Gastrocnemius medialis (tissue), 4 donors: ENCODE data around the gene ZSCAN10. TPM values are rescaled to one million over a fixed set of nuclear protein-coding genes. Genes with fewer than 3 reads are reported as not detected.

Source experiments
- ATAC-seq, 2 donors: fragments of 150-250 bp; one replicate each; pipeline ENCODE4 v1.9.1; 2016
- DNase-seq, 2 donors: peaks; one replicate each; pipeline ENCODE4 v3.0.0-alpha.2; 2019
- H3K27ac ChIP-seq, 4 donors: fragments of 200-600 bp; sonication (generic); 1 replicate in 1 of 4; 2 replicates in 3 of 4; pipeline ENCODE4 v1.5.1; 2016 to 2018; ENCODE audit warnings: mild to moderate bottlenecking in 2 of 4, moderate library complexity in 1 of 4
- H3K27me3 ChIP-seq, 3 donors: fragments of 200-600 bp; sonication (generic) in 2 of 3; 1 replicate in 1 of 3; 2 replicates in 2 of 3; pipeline versions ENCODE4 v1.5.1 to v1.6.0; 2016 to 2019; ENCODE audit warnings: mild to moderate bottlenecking in 1 of 3, moderate library complexity in 1 of 3
- H3K36me3 ChIP-seq, 2 donors: fragments of 200-600 bp; sonication (generic) in 1 of 2; one replicate each; pipeline ENCODE4 v1.5.1; 2017 to 2018
- H3K4me1 ChIP-seq, 2 donors: fragments of 200-600 bp; sonication (generic) in 1 of 2; one replicate each; pipeline ENCODE4 v1.5.1; 2016 to 2017; ENCODE audit warnings: mild to moderate bottlenecking in 2 of 2
- H3K4me3 ChIP-seq, 4 donors: fragments of 200-600 bp; sonication (generic) in 3 of 4; 1 replicate in 1 of 4; 2 replicates in 3 of 4; pipeline ENCODE4 v1.5.1; 2016 to 2019; ENCODE audit warnings: mild to moderate bottlenecking in 2 of 4
- H3K9me3 ChIP-seq, 3 donors: fragments of 200-600 bp; sonication (generic) in 2 of 3; 1 replicate in 1 of 3; 2 replicates in 2 of 3; pipeline ENCODE4 v1.5.1; 2016 to 2019
- POLR2A ChIP-seq, 2 donors: fragments of 450-650 bp; IDR thresholded peaks; one replicate each; pipeline ENCODE4 v1.6.1; 2017; ENCODE audit warnings: antibody characterized with exemption in 2 of 2, mild to moderate bottlenecking in 2 of 2, moderate library complexity in 2 of 2
- in situ Hi-C, 4 donors: fragments of 200-750 bp; cut with MboI; loops; one replicate each; pipeline versions ENCODE4 v1.15.0 to v1.8.0; 2017; ENCODE audit warnings: low sequenced_read_pairs in 4 of 4
- intact Hi-C: fragments of 100-400 bp; cut with DNase I; formaldehyde crosslinking; loops from one replicate; pipeline ENCODE4 v1.15.1; 2023; ENCODE audit warnings: low total_unique reads
- total RNA-seq, 4 donors: library from RNA; depleted of rRNA; stranded (reverse); fragments of >200 nt; gene quantifications; one replicate each; pipeline versions ENCODE4 v1.1.0 to v1.2.3, GENCODE V29; 2016
- TF ChIP-seq, protein P1 (sequence below), 5 experiments: fragments of 450-650 bp in 3 of 5; fragments of 200-600 bp in 2 of 5; sonication (generic) in 2 of 5; IDR thresholded peaks in 4 of 5; conservative IDR thresholded peaks in 1 of 5; 1 replicate in 4 of 5; 2 replicates in 1 of 5; pipeline ENCODE4 v1.5.1; 2016 to 2019; ENCODE audit warnings: antibody characterized with exemption in 5 of 5, mild to moderate bottlenecking in 3 of 5, moderate library complexity in 3 of 5

The ZSCAN10 gene
- total RNA-seq, 4 donors from 2014 or later: not detected

- peaks cover 0 to 11% of the 10 kb centered on the region in 2 donors for H3K4me1 ChIP-seq
- H3K36me3 ChIP-seq: no peaks in the 10 kb centered on the region
- H3K4me3 ChIP-seq: no peak overlapping the region
- ATAC-seq (no peak), DNase-seq (no peak)
- in situ Hi-C loops: no loop called here
- intact Hi-C loops: no loop called here
- no peak for TF ChIP-seq POLR2A (IDR thresholded peaks at IDR 0.05)
- TF ChIP-seq, protein P1, sequence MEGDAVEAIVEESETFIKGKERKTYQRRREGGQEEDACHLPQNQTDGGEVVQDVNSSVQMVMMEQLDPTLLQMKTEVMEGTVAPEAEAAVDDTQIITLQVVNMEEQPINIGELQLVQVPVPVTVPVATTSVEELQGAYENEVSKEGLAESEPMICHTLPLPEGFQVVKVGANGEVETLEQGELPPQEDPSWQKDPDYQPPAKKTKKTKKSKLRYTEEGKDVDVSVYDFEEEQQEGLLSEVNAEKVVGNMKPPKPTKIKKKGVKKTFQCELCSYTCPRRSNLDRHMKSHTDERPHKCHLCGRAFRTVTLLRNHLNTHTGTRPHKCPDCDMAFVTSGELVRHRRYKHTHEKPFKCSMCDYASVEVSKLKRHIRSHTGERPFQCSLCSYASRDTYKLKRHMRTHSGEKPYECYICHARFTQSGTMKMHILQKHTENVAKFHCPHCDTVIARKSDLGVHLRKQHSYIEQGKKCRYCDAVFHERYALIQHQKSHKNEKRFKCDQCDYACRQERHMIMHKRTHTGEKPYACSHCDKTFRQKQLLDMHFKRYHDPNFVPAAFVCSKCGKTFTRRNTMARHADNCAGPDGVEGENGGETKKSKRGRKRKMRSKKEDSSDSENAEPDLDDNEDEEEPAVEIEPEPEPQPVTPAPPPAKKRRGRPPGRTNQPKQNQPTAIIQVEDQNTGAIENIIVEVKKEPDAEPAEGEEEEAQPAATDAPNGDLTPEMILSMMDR (IDR thresholded peaks at IDR 0.05 in 4 of 5, conservative IDR thresholded peaks at IDR 0.05 in 1 of 5): no peak
- no peak overlapping the region for H3K27ac ChIP-seq
- H3K9me3 ChIP-seq: no peaks in the 10 kb centered on the region
- H3K27me3 ChIP-seq: peaks cover 41 to 42% (median 42%) of the 10 kb centered on the region in 3 donors
Measured at GRCh38 chr16:3050487-3050886, 48.6 kb downstream of the ZSCAN10 start.

DNA sequence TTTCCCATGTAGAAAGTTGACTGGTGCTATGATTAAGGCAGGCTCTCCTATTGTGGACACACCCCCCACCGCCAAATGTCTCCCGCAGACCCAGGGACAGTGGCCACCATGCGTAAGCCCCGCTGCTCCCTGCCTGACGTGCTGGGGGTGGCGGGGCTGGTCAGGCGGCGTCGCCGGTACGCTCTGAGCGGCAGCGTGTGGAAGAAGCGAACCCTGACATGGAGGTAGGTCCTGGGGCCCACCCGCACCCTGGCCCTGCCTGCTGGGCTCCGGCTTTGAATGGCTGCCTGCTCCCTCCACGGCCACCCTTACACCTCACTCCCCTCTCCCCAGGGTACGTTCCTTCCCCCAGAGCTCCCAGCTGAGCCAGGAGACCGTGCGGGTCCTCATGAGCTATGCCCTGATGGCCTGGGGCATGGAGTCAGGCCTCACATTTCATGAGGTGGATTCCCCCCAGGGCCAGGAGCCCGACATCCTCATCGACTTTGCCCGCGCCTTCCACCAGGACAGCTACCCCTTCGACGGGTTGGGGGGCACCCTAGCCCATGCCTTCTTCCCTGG, 49.1 kb downstream of the ZSCAN10 start:
- Histone ChIP-seq H3K27ac (no peak overlapping the region), H3K27me3 (peaks cover 46% of the 10 kb centered on the region in 3 donors), H3K4me1 (peaks cover 0 to 15% of the 10 kb centered on the region in 2 donors), H3K4me3 (no peak overlapping the region), H3K36me3 (no peaks in the 10 kb centered on the region), H3K9me3 (no peaks in the 10 kb centered on the region)
- TF ChIP-seq, protein P1 (IDR thresholded peaks at IDR 0.05 in 4 of 5, conservative IDR thresholded peaks at IDR 0.05 in 1 of 5): no peak
- no peak for TF ChIP-seq POLR2A (IDR thresholded peaks at IDR 0.05)
- intact Hi-C loops (no loop called here), in situ Hi-C loops (no loop called here)
- DNase-seq: no peak
- no peak for ATAC-seq

GRCh38 chr16:3047387-3047720, 51.7 kb downstream of the ZSCAN10 start:
- Histone ChIP-seq H3K9me3 (no peaks in the 10 kb centered on the region), H3K27ac (no peak overlapping the region), H3K27me3 (peaks cover 65 to 71% (median 68%) of the 10 kb centered on the region in 3 donors), H3K36me3 (no peaks in the 10 kb centered on the region), H3K4me1 (peaks cover 0 to 15% of the 10 kb centered on the region in 2 donors), H3K4me3 (no peak overlapping the region)
- in situ Hi-C loops (no loop called here), intact Hi-C loops (no loop called here)
- DNase-seq: no peak
- ATAC-seq: no peak
- TF ChIP-seq POLR2A (IDR thresholded peaks at IDR 0.05): no peak
- TF ChIP-seq, protein P1 (IDR thresholded peaks at IDR 0.05 in 4 of 5, conservative IDR thresholded peaks at IDR 0.05 in 1 of 5): no peak

DNA sequence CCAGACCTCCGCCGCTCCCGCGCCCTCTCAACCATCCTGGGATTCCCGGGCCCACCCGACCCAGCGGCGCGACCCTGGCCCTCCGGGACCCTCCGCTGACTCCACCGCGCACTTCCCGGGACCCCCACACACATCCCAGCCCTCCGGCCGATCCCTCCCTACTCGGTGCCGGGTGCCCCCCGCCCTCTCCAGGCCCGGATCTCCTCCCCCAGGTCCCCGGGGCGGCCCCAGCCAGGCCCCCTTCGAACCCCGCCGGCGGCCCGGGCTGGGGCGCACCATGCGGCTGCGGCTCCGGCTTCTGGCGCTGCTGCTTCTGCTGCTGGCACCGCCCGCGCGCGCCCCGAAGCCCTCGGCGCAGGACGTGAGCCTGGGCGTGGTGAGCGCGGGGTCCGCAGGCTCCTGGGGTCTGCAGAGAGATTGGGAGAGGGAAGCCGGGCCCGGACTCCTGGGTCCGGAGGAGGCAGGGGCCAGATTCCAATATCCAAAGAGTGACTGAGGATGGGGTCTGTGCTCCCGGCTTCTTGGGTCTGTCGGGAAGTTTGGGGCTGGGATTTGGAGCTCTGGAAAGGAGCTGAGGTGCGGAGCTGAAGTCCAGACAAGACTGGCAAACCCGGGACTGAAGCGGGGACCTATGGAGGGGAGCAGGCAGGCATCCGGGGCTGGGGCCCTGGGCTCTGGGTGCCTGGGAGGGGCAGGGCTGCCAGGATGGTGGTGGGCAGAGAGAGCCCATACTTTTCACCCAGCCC, 52.3 kb downstream of the ZSCAN10 start:
- no peaks in the 10 kb centered on the region for H3K36me3 ChIP-seq
- H3K27me3 ChIP-seq: peaks cover 65 to 74% (median 70%) of the 10 kb centered on the region in 3 donors
- no peaks in the 10 kb centered on the region for H3K9me3 ChIP-seq
- DNase-seq (no peak), ATAC-seq (no peak)
- in situ Hi-C loops (no loop called here), intact Hi-C loops (no loop called here)
- H3K27ac ChIP-seq: no peak overlapping the region
- TF ChIP-seq, protein P1 (IDR thresholded peaks at IDR 0.05 in 4 of 5, conservative IDR thresholded peaks at IDR 0.05 in 1 of 5): no peak
- TF ChIP-seq POLR2A (IDR thresholded peaks at IDR 0.05): no peak
- H3K4me3 ChIP-seq: peak overlapping the region; percentile 42 to 57 (median 52)
- peaks cover 0 to 15% of the 10 kb centered on the region in 2 donors for H3K4me1 ChIP-seq
